HepG2 (cell line): ENCODE results near the gene TIRAP. TPM values are rescaled to one million over a fixed set of nuclear protein-coding genes. Genes with fewer than 3 reads are reported as not detected.

ENCODE experiments used
- ARHGAP35 ChIP-seq: sonication (generic); formaldehyde crosslinking; IDR thresholded peaks from 2 replicates; pipeline ENCODE4 v1.9.0; 2022; ENCODE audit warnings: mild to moderate bottlenecking, inconsistent platforms, moderate library complexity, missing genetic modification reagents, borderline replicate concordance
- CEBPB ChIP-seq: IDR thresholded peaks from 2 replicates; pipeline ENCODE4 v1.6.1; 2011; ENCODE audit warnings: low read depth, low read length, improper control_type of control experiment, borderline replicate concordance
- DPF2 ChIP-seq: sonication (generic); formaldehyde crosslinking; IDR thresholded peaks from 2 replicates; pipeline ENCODE4 v1.4.0; 2020; ENCODE audit warnings: mild to moderate bottlenecking, low read depth, missing genetic modification reagents, borderline replicate concordance
- DR1 ChIP-seq: sonication (generic); formaldehyde crosslinking; IDR thresholded peaks from 2 replicates; pipeline ENCODE4 v1.8.0; 2021; ENCODE audit warnings: mild to moderate bottlenecking, missing genetic modification reagents, inconsistent platforms
- FOXP1 ChIP-seq, 2 experiments: fragments of 450-650 bp in 1 of 2; IDR thresholded peaks; 2 replicates each; pipeline ENCODE4 v1.6.1; 2017 to 2018; ENCODE audit warnings: antibody characterized with exemption in 1 of 2
- GLI4 ChIP-seq: sonication (generic); formaldehyde crosslinking; IDR thresholded peaks from 2 replicates; pipeline ENCODE4 v1.5.1; 2020; ENCODE audit warnings: missing genetic modification reagents, mild to moderate bottlenecking, moderate library complexity, borderline replicate concordance
- HHEX ChIP-seq: IDR thresholded peaks from 2 replicates; pipeline ENCODE4 v1.6.1; 2016; ENCODE audit warnings: control low read depth
- HMGXB3 ChIP-seq: sonication (generic); formaldehyde crosslinking; IDR thresholded peaks from 2 replicates; pipeline ENCODE4 v1.4.0; 2020; ENCODE audit warnings: missing genetic modification reagents, borderline replicate concordance
- KAT7 ChIP-seq: IDR thresholded peaks from 2 replicates; pipeline ENCODE4 v1.6.1; 2018; ENCODE audit warnings: borderline replicate concordance, missing compliant biosample characterization
- KAT8 ChIP-seq: IDR thresholded peaks from 2 replicates; pipeline ENCODE4 v1.6.1; 2016; ENCODE audit warnings: missing genetic modification reagents, missing compliant biosample characterization
- MYNN ChIP-seq: sonication (generic); formaldehyde crosslinking; IDR thresholded peaks from 2 replicates; pipeline ENCODE4 v1.4.0; 2020; ENCODE audit warnings: mild to moderate bottlenecking, low read depth, missing genetic modification reagents
- SMAD9 ChIP-seq: sonication (generic); formaldehyde crosslinking; IDR thresholded peaks from 2 replicates; pipeline ENCODE4 v1.5.1; 2020; ENCODE audit warnings: mild to moderate bottlenecking, missing genetic modification reagents
- SMARCE1 ChIP-seq: fragments of 450-650 bp; IDR thresholded peaks from 2 replicates; pipeline ENCODE4 v1.6.1; 2017; ENCODE audit warnings: borderline replicate concordance
- SRSF1 ChIP-seq: fragments of 200-400 bp; formaldehyde crosslinking; optimal IDR thresholded peaks from 2 replicates; pipeline ENCODE3; 2017; ENCODE audit warnings: mild to moderate bottlenecking, low read depth, low read length, moderate library complexity
- STAT5B ChIP-seq: sonication (generic); formaldehyde crosslinking; IDR thresholded peaks from 2 replicates; pipeline ENCODE4 v1.4.0; 2020; ENCODE audit warnings: missing genetic modification reagents
- XBP1 ChIP-seq: sonication (generic); formaldehyde crosslinking; IDR thresholded peaks from 2 replicates; pipeline ENCODE4 v1.5.0; 2020; ENCODE audit warnings: missing genetic modification reagents
- ZMYM3 ChIP-seq: sonication (generic); formaldehyde crosslinking; IDR thresholded peaks from 2 replicates; pipeline ENCODE4 v1.5.1; 2020; ENCODE audit warnings: mild to moderate bottlenecking, missing genetic modification reagents
- ZNF17 ChIP-seq: sonication (generic); formaldehyde crosslinking; IDR thresholded peaks from 2 replicates; pipeline ENCODE4 v1.5.0; 2020; ENCODE audit warnings: mild to moderate bottlenecking, missing genetic modification reagents
- ZNF326 ChIP-seq: sonication (generic); formaldehyde crosslinking; IDR thresholded peaks from 2 replicates; pipeline ENCODE4 v1.4.0; 2020; ENCODE audit warnings: missing genetic modification reagents, borderline replicate concordance
- ZNF33B ChIP-seq: sonication (generic); formaldehyde crosslinking; IDR thresholded peaks from 2 replicates; pipeline ENCODE4 v1.5.1; 2020; ENCODE audit warnings: mild to moderate bottlenecking, missing genetic modification reagents
- ZNF460 ChIP-seq: sonication (generic); formaldehyde crosslinking; IDR thresholded peaks from 2 replicates; pipeline ENCODE4 v1.5.1; 2020; ENCODE audit warnings: missing genetic modification reagents, mild to moderate bottlenecking, borderline replicate concordance
- ZNF562 ChIP-seq: sonication (generic); formaldehyde crosslinking; IDR thresholded peaks from 2 replicates; pipeline ENCODE4 v1.8.0; 2022; ENCODE audit warnings: missing genetic modification reagents, borderline replicate concordance
- ZNF589 ChIP-seq: sonication (generic); formaldehyde crosslinking; conservative IDR thresholded peaks from 2 replicates; pipeline ENCODE4 v1.8.0; 2022; ENCODE audit warnings: mild to moderate bottlenecking, moderate library complexity, missing genetic modification reagents
- ZSCAN29 ChIP-seq: sonication (generic); formaldehyde crosslinking; conservative IDR thresholded peaks from 2 replicates; pipeline ENCODE4 v1.4.0; 2020; ENCODE audit warnings: mild to moderate bottlenecking, missing genetic modification reagents
- polyA plus RNA-seq, 8 experiments: library from polyadenylated mRNA; depleted of rRNA in 3 of 8; stranded (reverse) in 7 of 8; unstranded in 1 of 8; fragments of >200 nt; fragmentation: Illumina TruSeq in 4 of 8; extraction: Trizol in 4 of 8; gene quantifications; 2 replicates each; pipeline versions ENCODE4 v1.2.1 to v1.2.3, GENCODE V29; 2011 to 2016; ENCODE audit warnings: low read depth in 4 of 8, missing spikeins in 1 of 8, mixed read lengths in 1 of 8; ENCODE audit not compliant: insufficient read depth in 1 of 8
- total RNA-seq, 5 experiments: library from RNA; depleted of rRNA; stranded (reverse); fragments of >200 nt; fragmentation: Illumina TruSeq; extraction: Trizol; gene quantifications; 2 replicates each; pipeline ENCODE4 v1.2.3, GENCODE V29; 2016; ENCODE audit warnings: low read depth in 1 of 5

Gene TIRAP
- total and polyA plus RNA-seq, 2 of the 13 experiments (the other 11 are each of a cell fraction or from before 2014, with no cell fraction given): 5.4 to 5.7 TPM

GRCh38 chr11:126303623-126304456, 20.9 kb downstream of the TIRAP start, which contains the start of gene DCPS (continued):
- no peak for TF ChIP-seq ZSCAN29 (CRISPR knock-in tag)
- TF ChIP-seq ZNF460 (CRISPR knock-in tag): no peak; the same call in 1 of the 2 replicates
- no peak for TF ChIP-seq DPF2
- peak; percentile 78; the same call in 1 of the 2 replicates for TF ChIP-seq KAT7 (CRISPR knock-in tag)
- no peak for TF ChIP-seq SMAD9 (CRISPR knock-in tag)
- peak; percentile 62; the same call in 1 of the 2 replicates for TF ChIP-seq STAT5B (CRISPR knock-in tag)
- peak; percentile 96 for TF ChIP-seq ZNF33B (CRISPR knock-in tag)
- peak; percentile 93 for TF ChIP-seq DR1 (CRISPR knock-in tag)
- no peak; the same call in 1 of the 2 replicates for TF ChIP-seq XBP1 (CRISPR knock-in tag)
- no peak for TF ChIP-seq CEBPB
- TF ChIP-seq GLI4 (CRISPR knock-in tag): peak; percentile 90; the same call in 1 of the 2 replicates
- no peak for TF ChIP-seq ZNF326
- peak; percentile 86; the same call in 1 of the 2 replicates for TF ChIP-seq ZNF589
- peak; percentile 92 for TF ChIP-seq ARHGAP35 (CRISPR knock-in tag)
- TF ChIP-seq HMGXB3 (CRISPR knock-in tag): no peak; the same call in 1 of the 2 replicates
- no peak for TF ChIP-seq HHEX
- peak; percentile 94 for TF ChIP-seq KAT8 (CRISPR knock-in tag)
- TF ChIP-seq FOXP1 (IDR thresholded peaks at IDR 0.05): no peak
- no peak for TF ChIP-seq FOXP1 (CRISPR knock-in tag; IDR thresholded peaks at IDR 0.05)
- no peak for TF ChIP-seq ZNF17 (CRISPR knock-in tag)
- peak; percentile 89; the same call in 1 of the 2 replicates for TF ChIP-seq MYNN (CRISPR knock-in tag)
- TF ChIP-seq ZMYM3 (CRISPR knock-in tag): peak; percentile 28; the same call in 1 of the 2 replicates
- TF ChIP-seq ZNF562 (CRISPR knock-in tag): no peak
- TF ChIP-seq SRSF1: no peak
- TF ChIP-seq SMARCE1: no peak
